Astrocyte (in vitro differentiated cells and primary cell): ENCODE results near the gene ZNF75A. TPM values are rescaled to one million over a fixed set of nuclear protein-coding genes. Genes with fewer than 3 reads are reported as not detected.

Source experiments
- DNase-seq: peaks from one replicate; pipeline ENCODE4 v3.0.0-alpha.2; 2010; ENCODE audit warnings: low read depth
- FAIRE-seq: peaks from 2 replicates; lab custom pipeline; 2011; peaks lifted over from hg19 to GRCh38; lab: Jason Lieb, UNC
- H2AFZ ChIP-seq: 2 replicates; pipeline ENCODE4 v1.6.0; 2012; ENCODE audit warnings: low read depth, low read length, inconsistent platforms
- H3K27ac ChIP-seq: 2 replicates; pipeline ENCODE4 v1.5.1; 2011; ENCODE audit warnings: low read depth, low read length, inconsistent platforms
- H3K27me3 ChIP-seq: 2 replicates; pipeline ENCODE4 v1.6.0; 2011; ENCODE audit warnings: low read length, inconsistent platforms; ENCODE audit not compliant: insufficient read depth
- H3K36me3 ChIP-seq: 2 replicates; pipeline ENCODE4 v1.5.1; 2011; ENCODE audit warnings: low read length, inconsistent platforms; ENCODE audit not compliant: insufficient read depth
- H3K4me1 ChIP-seq: 2 replicates; pipeline ENCODE4 v1.5.1; 2011; ENCODE audit warnings: low read length, inconsistent platforms; ENCODE audit not compliant: insufficient read depth
- H3K4me2 ChIP-seq: 2 replicates; pipeline ENCODE4 v1.6.0; 2012; ENCODE audit warnings: low read length, inconsistent platforms
- H3K4me3 ChIP-seq: 2 replicates; pipeline ENCODE4 v1.5.1; 2011; ENCODE audit warnings: low read depth, mild to moderate bottlenecking, low read length, inconsistent platforms; ENCODE audit not compliant: insufficient read depth
- H3K79me2 ChIP-seq: 2 replicates; pipeline ENCODE4 v1.6.0; 2012; ENCODE audit warnings: mild to moderate bottlenecking, low read length, inconsistent platforms; ENCODE audit not compliant: insufficient read depth
- H3K9ac ChIP-seq: 2 replicates; pipeline ENCODE4 v1.6.0; 2012; ENCODE audit warnings: mild to moderate bottlenecking, low read length, inconsistent platforms
- H3K9me3 ChIP-seq: 2 replicates; pipeline ENCODE4 v1.5.1; 2012; ENCODE audit warnings: low read depth, mild to moderate bottlenecking, low read length, inconsistent platforms; ENCODE audit not compliant: insufficient read depth
- H4K20me1 ChIP-seq: 2 replicates; pipeline ENCODE4 v1.6.0; 2012; ENCODE audit warnings: low read length, inconsistent platforms; ENCODE audit not compliant: insufficient read depth
- H3K27ac Mint-ChIP-seq: one replicate; pipeline ENCODE4 v1.8.0; 2021; ENCODE audit warnings: mild to moderate bottlenecking, mixed read lengths; ENCODE audit not compliant: unreplicated experiment
- H3K27me3 Mint-ChIP-seq: one replicate; pipeline ENCODE4 v1.8.0; 2021; ENCODE audit warnings: low read depth, mixed read lengths; ENCODE audit not compliant: unreplicated experiment
- H3K36me3 Mint-ChIP-seq: one replicate; pipeline ENCODE4 v1.8.0; 2021; ENCODE audit warnings: low read depth, mixed read lengths; ENCODE audit not compliant: unreplicated experiment
- H3K4me1 Mint-ChIP-seq: one replicate; pipeline ENCODE4 v1.8.0; 2021; ENCODE audit warnings: low read depth, mixed read lengths; ENCODE audit not compliant: unreplicated experiment
- H3K4me3 Mint-ChIP-seq: one replicate; pipeline ENCODE4 v1.8.0; 2021; ENCODE audit warnings: mild to moderate bottlenecking, moderate library complexity, mixed read lengths; ENCODE audit not compliant: unreplicated experiment
- H3K9me3 Mint-ChIP-seq: one replicate; pipeline ENCODE4 v1.8.0; 2021; ENCODE audit warnings: mild to moderate bottlenecking, mixed read lengths; ENCODE audit not compliant: unreplicated experiment
- EZH2 ChIP-seq: IDR thresholded peaks from 2 replicates; pipeline ENCODE4 v1.6.1; 2012; ENCODE audit warnings: mild to moderate bottlenecking, low read length, inconsistent platforms; ENCODE audit not compliant: insufficient read depth
- total RNA-seq: library from RNA; stranded (reverse); gene quantifications from 2 replicates; pipeline ENCODE4 v1.2.1, GENCODE V29; 2021
- TF ChIP-seq, protein P1 (sequence below): IDR thresholded peaks from 2 replicates; pipeline ENCODE4 v1.5.1; 2011; ENCODE audit warnings: low read depth, mild to moderate bottlenecking, inconsistent platforms, low read length, moderate library complexity; ENCODE audit not compliant: insufficient read depth

The ZNF75A gene
- total RNA-seq, 1 donor from 2014 or later = 30.5 TPM

DNA sequence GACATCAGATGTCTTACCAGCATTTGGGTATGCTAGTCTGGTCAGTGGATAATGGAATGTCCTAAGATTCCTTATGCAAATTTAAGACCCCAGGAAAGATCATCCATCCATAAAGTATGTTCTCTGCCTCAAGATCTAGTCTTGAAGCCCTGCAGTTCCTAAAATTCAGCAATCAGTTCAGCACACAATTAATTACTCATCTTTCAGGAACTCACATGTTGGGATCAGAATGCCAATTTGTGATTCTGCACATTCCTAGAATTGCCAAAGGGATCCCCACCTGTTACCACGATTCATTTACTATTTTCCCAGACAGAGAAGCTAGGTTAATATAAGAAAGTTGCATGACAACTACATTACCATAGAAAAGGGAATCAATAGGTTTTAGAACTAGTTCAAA is 53.6 kb downstream of the ZNF75A start:
- no peak overlapping the region for H2AFZ ChIP-seq
- H4K20me1 ChIP-seq = no peaks in the 10 kb centered on the region
- DNase-seq = peak; percentile 8
- H3K36me3 ChIP-seq = no peaks in the 10 kb centered on the region
- H3K27me3 Mint-ChIP-seq = peaks cover 30% of the 10 kb centered on the region
- peaks cover 5% of the 10 kb centered on the region for H3K27me3 ChIP-seq
- H3K4me1 ChIP-seq = no peaks in the 10 kb centered on the region
- H3K4me1 Mint-ChIP-seq = peaks cover 6% of the 10 kb centered on the region
- no peaks in the 10 kb centered on the region for H3K79me2 ChIP-seq
- H3K4me3 ChIP-seq = no peak overlapping the region
- H3K9ac ChIP-seq = no peak overlapping the region
- TF ChIP-seq, protein P1, sequence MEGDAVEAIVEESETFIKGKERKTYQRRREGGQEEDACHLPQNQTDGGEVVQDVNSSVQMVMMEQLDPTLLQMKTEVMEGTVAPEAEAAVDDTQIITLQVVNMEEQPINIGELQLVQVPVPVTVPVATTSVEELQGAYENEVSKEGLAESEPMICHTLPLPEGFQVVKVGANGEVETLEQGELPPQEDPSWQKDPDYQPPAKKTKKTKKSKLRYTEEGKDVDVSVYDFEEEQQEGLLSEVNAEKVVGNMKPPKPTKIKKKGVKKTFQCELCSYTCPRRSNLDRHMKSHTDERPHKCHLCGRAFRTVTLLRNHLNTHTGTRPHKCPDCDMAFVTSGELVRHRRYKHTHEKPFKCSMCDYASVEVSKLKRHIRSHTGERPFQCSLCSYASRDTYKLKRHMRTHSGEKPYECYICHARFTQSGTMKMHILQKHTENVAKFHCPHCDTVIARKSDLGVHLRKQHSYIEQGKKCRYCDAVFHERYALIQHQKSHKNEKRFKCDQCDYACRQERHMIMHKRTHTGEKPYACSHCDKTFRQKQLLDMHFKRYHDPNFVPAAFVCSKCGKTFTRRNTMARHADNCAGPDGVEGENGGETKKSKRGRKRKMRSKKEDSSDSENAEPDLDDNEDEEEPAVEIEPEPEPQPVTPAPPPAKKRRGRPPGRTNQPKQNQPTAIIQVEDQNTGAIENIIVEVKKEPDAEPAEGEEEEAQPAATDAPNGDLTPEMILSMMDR = no peak
- TF ChIP-seq EZH2 = no peak
- H3K4me2 ChIP-seq = no peak overlapping the region
- no peaks in the 10 kb centered on the region for H3K36me3 Mint-ChIP-seq
- H3K9me3 Mint-ChIP-seq = no peaks in the 10 kb centered on the region
- H3K9me3 ChIP-seq = no peaks in the 10 kb centered on the region
- H3K4me3 Mint-ChIP-seq = no peak overlapping the region
- H3K27ac ChIP-seq = no peak overlapping the region
- FAIRE-seq = no peak
- no peak overlapping the region for H3K27ac Mint-ChIP-seq

DNA sequence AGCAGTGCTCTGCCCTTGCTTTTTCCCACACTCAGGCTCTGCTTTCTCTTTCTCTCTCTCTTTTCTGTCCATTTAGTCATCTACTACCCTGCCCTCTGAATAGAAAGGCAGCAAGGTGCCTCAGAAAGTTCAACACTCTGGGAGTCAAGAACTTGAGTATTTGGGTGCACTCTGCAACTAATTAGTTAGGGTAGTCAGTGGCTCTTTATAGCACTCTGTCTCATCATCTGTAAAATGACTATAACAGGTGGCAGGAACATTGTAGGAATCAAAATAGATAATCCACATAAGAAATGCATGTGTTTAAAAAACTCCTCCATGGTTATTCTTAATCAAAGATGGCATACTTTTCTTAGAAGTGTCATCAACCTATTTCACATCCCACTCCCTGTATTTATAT is 57.6 kb downstream of the ZNF75A start:
- Histone ChIP-seq H3K79me2 (no peaks in the 10 kb centered on the region), H3K9me3 (peaks cover 3% of the 10 kb centered on the region), H3K4me3 (no peak overlapping the region), H3K4me2 (no peak overlapping the region), H2AFZ (no peak overlapping the region), H4K20me1 (no peaks in the 10 kb centered on the region), H3K27me3 (peaks cover 5% of the 10 kb centered on the region), H3K36me3 (no peaks in the 10 kb centered on the region), H3K27ac (no peak overlapping the region), H3K9ac (no peak overlapping the region), H3K4me1 (no peaks in the 10 kb centered on the region)
- Mint-ChIP-seq H3K36me3 (no peaks in the 10 kb centered on the region), H3K4me1 (peaks cover 6% of the 10 kb centered on the region), H3K4me3 (no peak overlapping the region), H3K9me3 (peaks cover 9% of the 10 kb centered on the region), H3K27me3 (peaks cover 14% of the 10 kb centered on the region), H3K27ac (no peak overlapping the region)
- DNase-seq (no peak), FAIRE-seq (no peak)
- TF ChIP-seq EZH2 = no peak
- TF ChIP-seq, protein P1 = no peak

DNA sequence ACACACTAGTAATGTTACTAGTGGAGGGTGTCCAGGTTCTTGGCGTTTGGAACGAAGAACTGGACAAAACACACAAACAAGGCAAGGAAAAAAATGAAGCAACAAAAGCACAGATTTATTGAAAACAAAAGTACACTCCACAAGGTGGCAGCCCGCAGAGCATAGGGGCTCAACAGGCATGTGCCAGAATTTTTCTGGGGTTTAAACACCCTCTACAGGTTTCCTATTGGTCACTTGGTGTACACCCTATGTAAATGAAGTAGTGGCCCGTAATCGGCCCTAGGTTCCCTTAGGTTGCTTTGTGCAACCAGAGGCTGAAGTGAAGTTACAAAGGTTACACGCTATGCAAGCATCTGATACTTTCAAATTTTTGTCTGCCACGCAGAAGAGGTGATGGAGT is 58.5 kb downstream of the ZNF75A start:
- no peak overlapping the region for H3K9ac ChIP-seq
- H3K4me3 ChIP-seq = no peak overlapping the region
- DNase-seq (no peak), FAIRE-seq (no peak)
- H3K27me3 ChIP-seq = peaks cover 5% of the 10 kb centered on the region
- TF ChIP-seq, protein P1 = no peak
- no peak for TF ChIP-seq EZH2
- H3K36me3 Mint-ChIP-seq = no peaks in the 10 kb centered on the region
- no peaks in the 10 kb centered on the region for H3K79me2 ChIP-seq
- peaks cover 3% of the 10 kb centered on the region for H3K9me3 ChIP-seq
- H3K4me2 ChIP-seq = no peak overlapping the region
- H3K27me3 Mint-ChIP-seq = peaks cover 14% of the 10 kb centered on the region
- H3K4me1 ChIP-seq = no peaks in the 10 kb centered on the region
- H4K20me1 ChIP-seq = no peaks in the 10 kb centered on the region
- H3K36me3 ChIP-seq = no peaks in the 10 kb centered on the region
- peaks cover 5% of the 10 kb centered on the region for H3K4me1 Mint-ChIP-seq
- no peak overlapping the region for H2AFZ ChIP-seq
- peaks cover 9% of the 10 kb centered on the region for H3K9me3 Mint-ChIP-seq
- H3K4me3 Mint-ChIP-seq = no peak overlapping the region
- no peak overlapping the region for H3K27ac ChIP-seq
- H3K27ac Mint-ChIP-seq = no peak overlapping the region
